HG03378 (cell line): ENCODE data around the gene NSUN6.
"Not testable (repeated sequence)": the region's sequence is repeated elsewhere in the genome, so short reads cannot be mapped to it uniquely, and the experiment has no call there.

Source experiments
- ATAC-seq: cut with Tn5 transposase; IDR thresholded peaks from one replicate; pipeline ENCODE4 v1.9.1; 2021; ENCODE audit warnings: mild to moderate bottlenecking, moderate library complexity; ENCODE audit not compliant: unreplicated experiment

The NSUN6 gene

GRCh38 chr10:18659819-18660535 lies 8.6 kb upstream of the NSUN6 start:
- ATAC-seq = peak; percentile 26

GRCh38 chr10:18659125-18659818 lies 7.9 kb upstream of the NSUN6 start, which contains the start of gene ARL5B:
Gene ARL5B (plus strand): TSS chr10:18659431. CDS start chr10:18659638, 207 bp downstream.
- peak; percentile 74 for ATAC-seq

GRCh38 chr10:18658271-18659124 lies 7.1 kb upstream of the NSUN6 start:
- ATAC-seq = peak; percentile 22

- no peak for ATAC-seq
These were observed 5.3 kb upstream of the NSUN6 start for GRCh38 chr10:18656724-18657123.

- no peak for ATAC-seq
These were observed 1.7 kb upstream of the NSUN6 start for GRCh38 chr10:18653112-18653511.

GRCh38 chr10:18650404-18650997 lies 886 bp downstream of the NSUN6 start:
- no peak for ATAC-seq

- no peak for ATAC-seq
These were observed 1.9 kb downstream of the NSUN6 start for GRCh38 chr10:18649364-18649959.

- ATAC-seq = no peak
These were observed 3.4 kb downstream of the NSUN6 start for GRCh38 chr10:18647945-18648344.

GRCh38 chr10:18647151-18647550 lies 4.2 kb downstream of the NSUN6 start:
- ATAC-seq = no peak

GRCh38 chr10:18639719-18640118 lies 11.7 kb downstream of the NSUN6 start:
- not testable (repeated sequence) for ATAC-seq

- not testable (repeated sequence) for ATAC-seq
These were observed 14.0 kb downstream of the NSUN6 start for GRCh38 chr10:18637400-18637799.

- ATAC-seq = no peak
These were observed 15.4 kb downstream of the NSUN6 start for GRCh38 chr10:18635995-18636394.

GRCh38 chr10:18632500-18632899 lies 18.9 kb downstream of the NSUN6 start:
- not testable (repeated sequence) for ATAC-seq

GRCh38 chr10:18627452-18628018 lies 23.9 kb downstream of the NSUN6 start:
- ATAC-seq = not testable (repeated sequence)

GRCh38 chr10:18625886-18626285 lies 25.5 kb downstream of the NSUN6 start:
- no peak for ATAC-seq

- not testable (repeated sequence) for ATAC-seq
These were observed 27.7 kb downstream of the NSUN6 start for GRCh38 chr10:18623671-18624070.

- no peak for ATAC-seq
These were observed 30.5 kb downstream of the NSUN6 start for GRCh38 chr10:18620856-18621255.

GRCh38 chr10:18619016-18619415 lies 32.4 kb downstream of the NSUN6 start:
- no peak for ATAC-seq

- no peak for ATAC-seq
These were observed 35.0 kb downstream of the NSUN6 start for GRCh38 chr10:18616337-18616736.

GRCh38 chr10:18615618-18616017 lies 35.8 kb downstream of the NSUN6 start:
- ATAC-seq = no peak
